Panc1 (cell line): Measurements from ENCODE around the gene IGFBP7. TPM values are rescaled to one million over a fixed set of nuclear protein-coding genes. Genes with fewer than 3 reads are reported as not detected.

Experiments used
- ATAC-seq: fragments of 200-7000 bp; cut with Tn5 transposase; 2 replicates; pipeline ENCODE4 v1.9.1; 2020; ENCODE audit warnings: mild to moderate bottlenecking, moderate library complexity
- BruUV-seq: library from RNA; stranded (reverse); fragments of 400-500 nt; replicated peaks from 2 replicates; lab custom pipeline; 2021; lab: Mats Ljungman, UMichigan
- CTCF ChIA-PET: fragments of 300-600 bp; sonication (Branson Sonifier 250); formaldehyde crosslinking; loops from one replicate; lab custom pipeline; 2022; ENCODE audit warnings: antibody characterized with exemption; lab: Charles Lee
- POLR2A ChIA-PET: fragments of 300-600 bp; sonication (Branson Sonifier 250); formaldehyde crosslinking; loops from one replicate; lab custom pipeline; 2022; ENCODE audit warnings: antibody characterized with exemption; lab: Charles Lee
- DNase-seq: peaks from one replicate; pipeline ENCODE4 v3.0.0-alpha.2; 2010; ENCODE audit warnings: low read depth, low spot score
- H3K27ac ChIP-seq: 2 replicates; pipeline ENCODE4 v1.5.1; 2011; ENCODE audit warnings: mild to moderate bottlenecking, low read length, inconsistent platforms
- H3K27me3 ChIP-seq: fragments of 200-500 bp; sonication (Bioruptor generic); 2 replicates; pipeline ENCODE4 v1.6.0; 2014; ENCODE audit warnings: low read length, inconsistent platforms; ENCODE audit not compliant: control insufficient read depth, insufficient read depth
- H3K36me3 ChIP-seq: fragments of 200-500 bp; sonication (Bioruptor generic); 2 replicates; pipeline ENCODE4 v1.5.1; 2014; ENCODE audit warnings: inconsistent platforms, mild to moderate bottlenecking, low read length, moderate library complexity; ENCODE audit not compliant: control insufficient read depth, insufficient read depth
- H3K4me1 ChIP-seq: 2 replicates; pipeline ENCODE4 v1.5.1; 2011; ENCODE audit warnings: inconsistent platforms, mild to moderate bottlenecking, low read length, moderate library complexity; ENCODE audit not compliant: control insufficient read depth, insufficient read depth
- H3K4me3 ChIP-seq, 2 experiments: 2 replicates each; pipeline ENCODE4 v1.5.1; 2011 to 2012; ENCODE audit warnings: low read depth in 2 of 2, low read length in 2 of 2, mild to moderate bottlenecking in 2 of 2, inconsistent platforms in 1 of 2, moderate library complexity in 1 of 2
- H3K9me3 ChIP-seq: fragments of 200-500 bp; sonication (Bioruptor generic); 2 replicates; pipeline ENCODE4 v1.5.1; 2014; ENCODE audit warnings: low read depth, mild to moderate bottlenecking, inconsistent platforms, low read length, moderate library complexity; ENCODE audit not compliant: control insufficient read depth, insufficient read depth
- CTCF ChIP-seq: fragments of 450-650 bp; IDR thresholded peaks from 2 replicates; pipeline ENCODE4 v1.5.1; 2017; ENCODE audit warnings: mild to moderate bottlenecking
- POLR2AphosphoS5 ChIP-seq: IDR thresholded peaks from 2 replicates; pipeline ENCODE4 v1.6.1; 2012; ENCODE audit warnings: mild to moderate bottlenecking, low read depth, low read length, moderate library complexity
- REST ChIP-seq, 2 experiments: IDR thresholded peaks; 2 replicates each; pipeline ENCODE4 v1.6.1; 2011 to 2012; ENCODE audit warnings: low read depth in 2 of 2, control low read depth in 1 of 2, low read length in 1 of 2, mild to moderate bottlenecking in 1 of 2, moderate library complexity in 1 of 2; ENCODE audit not compliant: insufficient read depth in 1 of 2
- SIN3A ChIP-seq: IDR thresholded peaks from 2 replicates; pipeline ENCODE4 v1.6.1; 2012; ENCODE audit warnings: low read depth, mild to moderate bottlenecking, low read length, moderate library complexity, borderline replicate concordance; ENCODE audit not compliant: insufficient read depth
- TCF7L2 ChIP-seq: IDR thresholded peaks from 2 replicates; pipeline ENCODE4 v1.6.1; 2011; ENCODE audit warnings: mild to moderate bottlenecking, low read depth, low read length, inconsistent platforms
- in situ Hi-C: cut with HindIII; loops from 2 replicates; pipeline ENCODE4 v1.10.0; 2016; ENCODE audit warnings: low sequenced_read_pairs, low pct_unique_long_range_greater_than_20kb
- intact Hi-C: fragments of 100-400 bp; cut with micrococcal nuclease; formaldehyde crosslinking; loops from one replicate; pipeline ENCODE4 v1.10.0; 2022; ENCODE audit not compliant: unreplicated experiment
- total RNA-seq: library from RNA; stranded (reverse); gene quantifications from one replicate; pipeline ENCODE4 v1.2.1, GENCODE V29; 2021; ENCODE audit not compliant: unreplicated experiment

The IGFBP7 gene
- total RNA-seq, 1 experiment from 2014 or later, result 9.5 TPM

- TF ChIP-seq REST (IDR thresholded peaks at IDR 0.05; ENCODE audit: insufficient read depth in 1 of 2, low read depth in 2 of 2, low read length in 1 of 2) (no peak), POLR2AphosphoS5 (no peak), CTCF (no peak), TCF7L2 (no peak), SIN3A (no peak)
- H3K27ac ChIP-seq, result no peak overlapping the region
- DNase-seq (no peak), ATAC-seq (no peak)
- no peaks in the 10 kb centered on the region for H3K36me3 ChIP-seq
- no peaks in the 10 kb centered on the region for H3K9me3 ChIP-seq
- no peak overlapping the region for H3K4me3 ChIP-seq
- ChIA-PET POLR2A (no interaction called here), CTCF (no interaction called here)
- BruUV-seq, result no TSS peak
- in situ Hi-C loops (no loop called here), intact Hi-C loops (no loop called here)
- H3K4me1 ChIP-seq, result no peaks in the 10 kb centered on the region
- no peaks in the 10 kb centered on the region for H3K27me3 ChIP-seq
Measured at GRCh38 chr4:57073559-57073958, 36.6 kb downstream of the IGFBP7 start.

GRCh38 chr4:57071326-57071725, 38.9 kb downstream of the IGFBP7 start:
- CTCF ChIA-PET, result no interaction called here
- TF ChIP-seq TCF7L2 (no peak), SIN3A (no peak), REST (IDR thresholded peaks at IDR 0.05; ENCODE audit: insufficient read depth in 1 of 2, low read depth in 2 of 2, low read length in 1 of 2) (no peak), POLR2AphosphoS5 (no peak), CTCF (no peak)

More at GRCh38 chr4:57071326-57071725, 38.9 kb downstream of the IGFBP7 start:
- Histone ChIP-seq H3K27me3 (no peaks in the 10 kb centered on the region), H3K4me1 (no peaks in the 10 kb centered on the region), H3K9me3 (no peaks in the 10 kb centered on the region), H3K27ac (no peak overlapping the region), H3K36me3 (no peaks in the 10 kb centered on the region), H3K4me3 (no peak overlapping the region)
- intact Hi-C loops (no loop called here), in situ Hi-C loops (no loop called here)
- ATAC-seq, result no peak
- POLR2A ChIA-PET, result no interaction called here
- no TSS peak for BruUV-seq
- DNase-seq, result no peak
